ENCODE results near the gene PTPN21.
A peak's percentile ranks its signal among the peaks of the same experiment; 100 is the strongest.

PTPN21 gene

GRCh38 chr14:88554457-88555286 is at the start of gene PTPN21:
TSS of gene PTPN21 (minus strand) at chr14:88555007. CDS start at chr14:88550417, 4,590 bp downstream.
- DNase-seq: no peak

GRCh38 chr14:88604212-88604611 is 49.4 kb upstream of the PTPN21 start:
- no peak for DNase-seq

DNA sequence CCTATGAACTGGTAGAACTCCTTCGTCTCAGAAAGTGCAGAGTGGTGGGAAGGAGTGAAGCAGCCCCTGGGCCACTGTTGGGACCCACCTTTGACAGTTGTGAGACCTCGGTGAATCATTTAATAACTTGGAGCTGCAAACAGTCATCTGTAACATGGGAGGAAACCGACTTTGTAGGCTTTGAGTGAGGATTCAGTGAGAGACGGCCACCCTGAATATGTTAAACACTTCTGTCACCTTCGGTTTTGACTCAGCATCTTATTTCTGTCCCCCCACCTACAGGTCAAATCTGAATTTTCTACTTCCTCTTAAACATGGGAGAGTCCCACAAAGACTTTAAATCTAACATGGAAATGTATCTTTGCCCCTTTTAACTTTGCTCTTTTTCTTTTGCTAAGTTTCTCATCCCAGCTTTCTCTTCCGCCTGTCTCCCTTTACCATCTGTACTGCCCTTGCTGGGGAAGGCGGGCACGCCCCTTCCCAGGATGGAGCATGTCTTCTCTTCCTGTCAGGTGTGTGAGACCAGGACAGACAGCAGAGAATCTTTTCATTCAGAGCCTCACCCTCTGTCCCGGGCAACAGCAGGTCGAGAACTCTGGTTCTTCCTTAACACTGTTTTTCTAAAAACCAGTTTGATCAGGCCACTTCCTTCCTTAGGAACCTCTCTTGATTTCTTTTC is 45.1 kb upstream of the PTPN21 start:
- no peak for DNase-seq

DNA sequence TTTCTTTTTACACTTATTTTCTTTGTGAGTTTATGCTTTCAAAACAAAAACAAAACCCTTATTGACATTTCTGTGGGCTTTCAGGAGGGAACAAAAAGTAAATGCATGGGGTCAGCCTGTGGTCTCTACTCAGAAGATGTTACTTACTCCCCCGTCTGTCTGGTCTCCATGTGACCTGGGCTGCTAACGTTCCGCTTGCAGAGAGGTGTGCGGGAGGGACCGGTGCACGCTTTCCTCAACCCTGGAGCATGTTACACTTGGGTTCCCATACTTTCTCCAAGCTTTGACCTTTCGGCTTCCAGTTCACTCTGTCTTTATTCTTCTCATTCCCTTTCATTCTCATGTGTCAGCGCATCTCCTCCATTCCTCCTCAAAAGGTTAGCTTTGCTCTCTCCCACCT is 44.5 kb upstream of the PTPN21 start:
- DNase-seq: no peak

DNA sequence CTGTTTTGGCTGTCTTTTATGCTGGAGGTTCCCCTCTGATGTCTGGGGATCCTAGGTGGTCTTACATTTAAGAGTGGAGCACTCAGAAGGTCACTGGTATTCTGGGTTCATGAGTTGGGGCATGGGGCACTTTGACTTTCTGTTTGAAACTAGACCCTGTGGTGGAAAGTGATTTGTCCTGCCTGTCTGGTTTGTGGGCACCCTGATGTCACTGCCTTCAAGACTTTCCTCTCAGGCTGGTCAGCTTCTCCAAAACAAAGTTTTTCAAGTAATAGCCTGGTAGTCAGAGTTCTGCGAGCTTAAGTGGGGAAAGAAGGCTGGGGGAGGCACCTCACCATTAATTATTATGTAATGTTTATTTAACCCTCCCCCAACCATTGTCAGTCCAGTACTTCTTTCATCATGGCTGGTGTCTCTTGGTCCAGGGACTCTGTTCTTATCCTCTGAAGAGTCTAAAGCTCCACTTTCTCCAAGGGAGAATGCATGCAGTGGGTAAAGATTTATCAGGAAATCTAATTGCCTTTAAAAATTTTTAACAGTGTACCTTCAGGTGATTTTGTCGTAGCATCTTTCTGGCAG is 43.4 kb upstream of the PTPN21 start:
- no peak for DNase-seq

- no peak for DNase-seq
These were observed 42.8 kb upstream of the PTPN21 start for GRCh38 chr14:88597601-88598000.

DNA sequence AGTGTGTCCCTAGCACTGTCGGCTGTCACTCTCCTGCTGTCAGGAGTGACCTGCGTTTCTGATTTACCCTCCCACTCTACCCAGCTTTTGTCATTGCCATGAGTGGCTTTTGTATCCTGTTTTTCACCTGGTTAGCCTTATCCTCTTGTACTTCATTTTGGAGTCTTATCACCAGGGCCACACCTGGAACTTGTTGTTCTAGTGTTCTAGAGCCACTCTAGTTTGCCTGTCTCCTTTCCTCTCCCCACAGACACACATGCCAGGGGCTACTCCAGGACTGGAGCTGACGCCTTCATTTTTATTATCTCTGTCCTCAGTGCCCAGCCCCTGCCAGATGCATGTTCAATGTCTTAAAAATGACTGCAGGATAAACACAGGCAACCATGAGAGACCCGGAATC is 42.2 kb upstream of the PTPN21 start:
- no peak for DNase-seq

DNA sequence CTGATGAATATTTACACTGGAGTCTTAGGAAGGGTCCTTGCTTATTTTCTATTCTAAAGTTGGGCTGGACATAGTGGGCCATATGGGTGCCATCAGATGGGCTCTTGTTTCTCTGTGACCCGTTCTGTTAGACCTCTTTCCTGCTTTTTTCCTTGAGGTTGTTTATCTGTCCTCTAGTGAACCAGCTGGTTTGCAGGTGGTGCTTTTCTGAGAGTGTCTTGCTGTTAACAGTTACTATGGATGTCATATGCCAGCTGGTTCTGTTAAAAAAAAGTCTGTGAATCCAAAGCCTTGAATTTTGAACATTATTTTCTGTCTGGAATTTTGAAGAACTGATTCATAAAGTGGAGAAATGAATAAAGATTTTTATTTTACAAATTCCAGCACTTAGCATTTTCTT is 37.2 kb upstream of the PTPN21 start:
- DNase-seq: no peak

DNA sequence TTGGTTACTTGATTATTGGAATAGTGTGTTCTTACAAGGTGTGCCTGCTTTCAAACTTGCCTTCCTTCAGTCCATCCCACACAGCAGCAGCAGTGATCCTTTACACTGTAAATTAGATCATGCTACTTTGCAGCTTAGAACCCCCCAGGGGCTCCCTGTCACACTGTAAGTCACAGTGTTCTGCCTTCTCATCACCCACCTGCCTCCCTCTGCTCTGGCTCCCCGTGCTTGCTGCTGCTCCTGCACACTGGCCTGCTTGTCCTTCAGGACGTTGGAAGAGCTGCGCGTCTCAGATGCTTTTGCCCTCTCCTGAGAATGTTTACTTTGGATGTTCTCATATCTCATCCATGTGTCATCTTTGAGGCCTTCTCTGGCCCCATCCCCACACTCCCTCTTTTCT is 35.4 kb upstream of the PTPN21 start:
- DNase-seq: no peak

GRCh38 chr14:88588081-88588480 is 33.3 kb upstream of the PTPN21 start:
- no peak for DNase-seq

DNA sequence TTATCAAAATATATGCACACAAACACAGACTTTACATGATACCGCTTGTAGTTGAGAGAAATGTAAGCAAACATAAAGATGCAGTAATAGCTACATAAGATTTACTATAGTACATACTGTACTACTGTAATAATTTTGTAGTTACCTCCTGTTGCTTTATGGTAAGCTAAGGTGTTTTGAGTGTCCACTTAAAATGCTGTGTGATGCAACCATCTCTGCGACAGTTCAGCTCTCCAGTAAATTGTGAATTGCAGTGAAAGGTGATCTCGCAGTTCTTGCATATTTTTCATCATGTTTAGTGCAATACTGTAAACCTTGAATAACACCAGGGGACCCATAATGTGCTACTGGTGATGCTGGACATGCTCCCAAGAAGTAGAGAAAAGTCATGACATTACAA is 29.6 kb upstream of the PTPN21 start:
- DNase-seq: no peak

GRCh38 chr14:88576222-88576621 is 21.4 kb upstream of the PTPN21 start:
- no peak for DNase-seq

DNA sequence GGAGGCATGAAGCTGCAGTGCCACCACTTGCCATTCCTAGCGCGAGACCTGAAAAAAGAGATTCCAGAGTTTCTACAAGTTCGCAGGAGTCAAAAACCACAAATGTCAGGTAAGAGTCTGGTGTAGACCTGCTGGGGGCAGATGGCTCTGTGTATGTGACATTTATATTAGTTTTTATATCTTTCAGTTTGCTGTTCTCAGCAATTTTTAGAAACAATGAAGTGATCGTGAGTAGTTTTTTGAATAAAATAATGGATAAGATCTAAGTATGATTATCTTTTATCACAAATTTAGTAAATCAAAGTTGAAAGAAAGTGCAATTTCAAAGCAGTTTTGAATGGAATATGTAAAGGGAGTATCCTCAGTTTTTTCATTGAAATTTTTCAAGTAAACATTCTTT is 17.3 kb upstream of the PTPN21 start:
- DNase-seq: no peak

- no peak for DNase-seq
These were observed 13.4 kb upstream of the PTPN21 start for GRCh38 chr14:88568196-88568595.

DNA sequence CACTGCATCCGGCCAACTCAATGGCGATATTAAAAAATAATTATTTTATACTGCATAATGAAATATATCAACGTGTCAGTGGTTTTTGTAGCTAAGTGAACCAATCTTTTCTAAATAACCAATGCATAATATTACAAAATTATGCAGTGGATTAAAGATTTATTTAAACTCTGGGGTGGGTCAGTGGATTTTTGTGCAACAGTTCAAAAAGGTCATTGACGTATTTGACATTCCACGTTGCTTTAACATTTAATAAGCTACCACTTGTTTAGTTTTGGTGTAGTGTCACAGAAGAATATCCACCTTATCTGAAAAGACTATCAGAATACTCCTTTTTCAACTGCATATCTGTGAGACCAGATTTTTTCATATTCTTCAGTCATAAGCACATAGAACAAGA is 10.6 kb upstream of the PTPN21 start:
- DNase-seq: no peak

DNA sequence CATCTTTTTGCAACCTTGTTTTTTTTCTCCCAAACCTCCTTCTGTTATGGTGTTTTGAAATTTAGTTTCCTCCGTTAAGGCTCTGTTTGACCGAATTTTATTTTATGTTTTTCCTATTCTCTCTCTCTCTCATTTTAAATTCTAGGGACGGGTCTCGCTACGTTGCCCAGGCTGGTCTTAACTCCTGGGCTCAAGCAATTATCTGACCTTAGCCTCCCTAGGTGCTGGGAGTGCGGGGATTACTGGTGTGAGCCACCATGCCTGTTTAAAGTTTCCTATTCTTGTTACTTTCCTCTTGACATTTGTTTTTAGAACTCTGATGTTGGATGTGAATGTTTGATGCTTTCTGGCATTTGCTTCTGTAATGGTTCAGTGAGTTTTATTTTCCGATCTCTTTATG is 9.0 kb upstream of the PTPN21 start:
- DNase-seq: no peak

GRCh38 chr14:88562831-88563686 is 8.3 kb upstream of the PTPN21 start, which contains the start of gene ZC3H14:
TSS of gene ZC3H14 (plus strand) at chr14:88563037. CDS start at chr14:88563134, 97 bp downstream.
- DNase-seq: peak; percentile 84

DNA sequence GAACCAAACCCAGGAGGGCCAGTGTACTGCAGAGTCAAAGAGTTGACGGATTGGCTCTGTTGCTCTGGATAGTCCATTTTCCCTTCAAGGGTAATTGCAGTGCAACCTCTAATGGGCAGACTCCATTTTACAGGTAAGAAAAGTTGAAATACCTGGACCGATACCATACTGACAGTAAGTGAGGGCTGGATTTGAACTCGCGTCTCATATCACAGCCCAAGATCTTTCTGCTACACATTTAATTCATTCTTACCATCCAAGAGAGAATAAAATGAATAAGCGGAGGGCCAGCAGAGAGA is 7.7 kb upstream of the PTPN21 start:
- no peak for DNase-seq

DNA sequence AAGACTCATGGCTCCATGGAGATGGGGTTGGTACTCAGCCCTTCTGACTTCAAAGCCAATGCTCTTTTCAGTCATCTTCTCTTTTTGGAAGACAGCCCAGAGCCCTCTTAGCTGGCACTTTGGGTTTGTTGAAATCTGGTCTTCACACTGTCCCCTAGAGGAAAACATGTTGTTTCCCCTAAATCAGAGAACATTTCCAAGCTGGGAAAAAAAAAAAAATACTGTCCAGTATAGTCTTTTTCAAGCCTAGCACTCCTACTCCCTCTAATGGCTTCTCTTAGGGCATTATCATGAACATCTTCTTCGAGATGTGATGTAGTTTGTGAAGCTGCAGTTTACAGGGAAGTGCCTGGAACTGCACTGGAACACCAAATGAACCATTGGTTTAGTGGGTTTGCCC is 5.0 kb upstream of the PTPN21 start:
- DNase-seq: no peak

- no peak for DNase-seq
These were observed 1.8 kb upstream of the PTPN21 start for GRCh38 chr14:88556581-88556980.

- peak; percentile 8 for DNase-seq
These were observed 836 bp downstream of the PTPN21 start for GRCh38 chr14:88553886-88554456.

DNA sequence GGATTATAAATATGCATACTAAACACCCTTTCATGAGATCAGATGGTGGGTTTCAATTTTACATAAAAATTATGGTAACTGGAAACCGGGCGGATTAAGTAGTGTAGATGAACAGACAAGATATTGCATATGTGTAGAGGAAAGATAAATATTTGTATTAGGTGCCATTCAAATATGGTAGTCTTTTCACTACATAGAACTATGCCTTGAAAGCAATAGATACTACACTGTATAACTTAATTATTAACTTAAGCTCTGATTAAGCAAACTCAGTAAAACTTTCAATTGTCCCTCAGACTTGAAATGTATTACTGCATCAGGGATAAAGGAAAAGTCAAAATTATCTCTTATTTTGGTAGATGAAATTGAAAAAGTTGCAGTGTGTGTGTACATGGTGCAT is 1.9 kb downstream of the PTPN21 start:
- no peak for DNase-seq

DNA sequence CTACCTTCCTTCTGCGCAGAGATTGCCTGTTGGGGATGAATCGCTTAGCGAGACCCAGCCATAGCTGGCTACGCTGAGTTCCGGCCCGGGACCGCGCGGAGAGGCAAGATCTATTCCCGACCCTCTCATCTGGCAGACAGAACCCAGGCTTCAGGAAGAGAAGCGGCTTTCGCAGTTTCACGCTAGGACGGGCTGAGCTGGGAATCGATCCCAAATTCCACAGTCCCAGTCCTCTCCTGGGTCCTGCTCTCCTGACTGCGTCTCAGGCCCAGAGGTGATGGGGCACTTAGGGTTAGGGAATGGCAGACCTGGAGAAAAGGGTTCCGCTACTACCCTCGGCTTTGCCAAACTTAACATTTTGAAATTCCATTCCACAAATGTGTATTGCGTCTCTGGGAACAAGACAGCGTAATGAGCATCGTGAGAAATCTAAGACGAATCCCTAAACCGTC is 2.8 kb downstream of the PTPN21 start:
- DNase-seq: no peak
